SK-N-SH (cell line): ENCODE data around the gene CTNNA3.

Experiments used
- CTCF ChIP-seq: fragments of 200-600 bp; sonication (generic); IDR thresholded peaks from 2 replicates; pipeline ENCODE4 v1.6.1; 2017; ENCODE audit warnings: antibody characterized with exemption, mild to moderate bottlenecking, moderate library complexity
- EP300 ChIP-seq, 2 experiments: IDR thresholded peaks; 2 replicates each; pipeline versions ENCODE4 v1.4.0 to v1.6.1; 2012; ENCODE audit warnings: borderline replicate concordance in 1 of 2, low read depth in 1 of 2, low read length in 1 of 2
- JUND ChIP-seq: IDR thresholded peaks from 2 replicates; pipeline ENCODE4 v1.4.0; 2012
- MAX ChIP-seq: IDR thresholded peaks from 2 replicates; pipeline ENCODE4 v1.4.0; 2012; ENCODE audit warnings: low read depth
- POLR2AphosphoS5 ChIP-seq: IDR thresholded peaks from 2 replicates; pipeline ENCODE4 v1.6.1; 2012; ENCODE audit warnings: low read depth, low read length
- RAD21 ChIP-seq: IDR thresholded peaks from 2 replicates; pipeline ENCODE4 v1.6.1; 2012; ENCODE audit warnings: mild to moderate bottlenecking, low read length
- RXRA ChIP-seq: IDR thresholded peaks from 2 replicates; pipeline ENCODE4 v1.4.0; 2012; ENCODE audit warnings: low read depth, mild to moderate bottlenecking, borderline replicate concordance
- SIN3A ChIP-seq: IDR thresholded peaks from 2 replicates; pipeline ENCODE4 v1.6.1; 2012; ENCODE audit warnings: low read depth, mild to moderate bottlenecking, low read length, moderate library complexity, borderline replicate concordance

GRCh38 chr10:66239062-66239461 is 1456.9 kb downstream of the CTNNA3 start:
- TF ChIP-seq CTCF = no peak
- TF ChIP-seq JUND = no peak
- no peak for TF ChIP-seq MAX
- no peak for TF ChIP-seq RXRA
- TF ChIP-seq POLR2AphosphoS5 = no peak
- TF ChIP-seq EP300 (IDR thresholded peaks at IDR 0.05; ENCODE audit: borderline replicate concordance in 1 of 2, low read depth in 1 of 2, low read length in 1 of 2) = no peak
- no peak for TF ChIP-seq RAD21
- TF ChIP-seq SIN3A = no peak
